ENCODE measurements around the gene PCSK2.

The PCSK2 gene

GRCh38 chr20:17525132-17525531 lies 298.3 kb downstream of the PCSK2 start:
- no peaks in the 10 kb centered on the region for H3K79me2 ChIP-seq (ENCODE audit: control insufficient read depth, low read length)
- H3K27ac ChIP-seq (ENCODE audit: low read depth, low read length) = no peak overlapping the region
- H3K4me1 ChIP-seq (ENCODE audit: control insufficient read depth, low read length) = no peaks in the 10 kb centered on the region
- H4K20me1 ChIP-seq (ENCODE audit: control insufficient read depth, insufficient read depth, low read depth, low read length) = 0 out of 2 replicates have a peak, but pooled peaks cover 1% of the 10 kb centered on the region
- no peaks in the 10 kb centered on the region for H3F3A ChIP-seq (ENCODE audit: control insufficient read depth, insufficient read depth)
- H3K27me3 ChIP-seq (ENCODE audit: control insufficient read depth, low read length) = peaks cover 12% of the 10 kb centered on the region
- H3K9me3 ChIP-seq (ENCODE audit: control insufficient read depth, insufficient read depth, low read length) = no peaks in the 10 kb centered on the region
- H3K9me2 ChIP-seq (replicated peaks; ENCODE audit: control insufficient read depth, low read length) = no peaks in the 10 kb centered on the region
- no peak for TF ChIP-seq CTCF (IDR thresholded peaks at IDR 0.05; ENCODE audit: low read depth, low read length, poor library complexity, severe bottlenecking)
- no peak for TF ChIP-seq EZH2phosphoT487 (IDR thresholded peaks at IDR 0.05; ENCODE audit: borderline replicate concordance, low read length)
- no peak overlapping the region for H3K4me2 ChIP-seq (ENCODE audit: low read length)
- no peaks in the 10 kb centered on the region for H3K36me3 ChIP-seq (ENCODE audit: control insufficient read depth, low read length)
- no peak overlapping the region for H3K4me3 ChIP-seq (ENCODE audit: low read length)

GRCh38 chr20:17525650-17526049 lies 298.8 kb downstream of the PCSK2 start:
- H4K20me1 ChIP-seq (ENCODE audit: control insufficient read depth, insufficient read depth, low read depth, low read length) = 0 out of 2 replicates have a peak, but pooled peaks cover 2% of the 10 kb centered on the region
- no peaks in the 10 kb centered on the region for H3K79me2 ChIP-seq (ENCODE audit: control insufficient read depth, low read length)
- H3K27me3 ChIP-seq (ENCODE audit: control insufficient read depth, low read length) = peaks cover 17% of the 10 kb centered on the region
- no peaks in the 10 kb centered on the region for H3K9me2 ChIP-seq (replicated peaks; ENCODE audit: control insufficient read depth, low read length)
- H3K27ac ChIP-seq (ENCODE audit: low read depth, low read length) = no peak overlapping the region
- no peaks in the 10 kb centered on the region for H3K9me3 ChIP-seq (ENCODE audit: control insufficient read depth, insufficient read depth, low read length)
- H3K36me3 ChIP-seq (ENCODE audit: control insufficient read depth, low read length) = no peaks in the 10 kb centered on the region
- no peak overlapping the region for H3K4me3 ChIP-seq (ENCODE audit: low read length)
- H3K4me2 ChIP-seq (ENCODE audit: low read length) = no peak overlapping the region
- H3K4me1 ChIP-seq (ENCODE audit: control insufficient read depth, low read length) = no peaks in the 10 kb centered on the region; the same call in 1 of the 2 replicates
- TF ChIP-seq EZH2phosphoT487 (IDR thresholded peaks at IDR 0.05; ENCODE audit: borderline replicate concordance, low read length) (no peak), CTCF (IDR thresholded peaks at IDR 0.05; ENCODE audit: low read depth, low read length, poor library complexity, severe bottlenecking) (no peak)
- no peaks in the 10 kb centered on the region for H3F3A ChIP-seq (ENCODE audit: control insufficient read depth, insufficient read depth)

GRCh38 chr20:17529586-17529985 lies 302.7 kb downstream of the PCSK2 start:
- no peaks in the 10 kb centered on the region for H3K9me2 ChIP-seq (replicated peaks; ENCODE audit: control insufficient read depth, low read length)
- H3K27me3 ChIP-seq (ENCODE audit: control insufficient read depth, low read length) = peaks cover 22% of the 10 kb centered on the region
- no peaks in the 10 kb centered on the region for H3K9me3 ChIP-seq (ENCODE audit: control insufficient read depth, insufficient read depth, low read length)
- H3F3A ChIP-seq (ENCODE audit: control insufficient read depth, insufficient read depth) = no peaks in the 10 kb centered on the region
- H3K27ac ChIP-seq (ENCODE audit: low read depth, low read length) = no peak overlapping the region
- H3K36me3 ChIP-seq (ENCODE audit: control insufficient read depth, low read length) = no peaks in the 10 kb centered on the region
- no peak overlapping the region for H3K4me3 ChIP-seq (ENCODE audit: low read length)
- peaks cover 10% of the 10 kb centered on the region for H3K4me1 ChIP-seq (ENCODE audit: control insufficient read depth, low read length)
- TF ChIP-seq EZH2phosphoT487 (IDR thresholded peaks at IDR 0.05; ENCODE audit: borderline replicate concordance, low read length) (no peak), CTCF (IDR thresholded peaks at IDR 0.05; ENCODE audit: low read depth, low read length, poor library complexity, severe bottlenecking) (no peak)
- H3K4me2 ChIP-seq (ENCODE audit: low read length) = no peak overlapping the region
- H4K20me1 ChIP-seq (ENCODE audit: control insufficient read depth, insufficient read depth, low read depth, low read length) = 0 out of 2 replicates have a peak, but pooled peaks cover 2% of the 10 kb centered on the region
- no peaks in the 10 kb centered on the region for H3K79me2 ChIP-seq (ENCODE audit: control insufficient read depth, low read length)
